Subcutaneous adipose tissue (tissue), 4 donors: Measurements from ENCODE around the gene TTYH3. TPM values are rescaled to one million over a fixed set of nuclear protein-coding genes. Genes with fewer than 3 reads are reported as not detected.

Experiments
- total RNA-seq, 4 donors: library from RNA; depleted of rRNA; stranded (reverse); fragments of >200 nt; gene quantifications; one replicate each; pipeline ENCODE4 v1.1.0, GENCODE V29; 2016
- TF ChIP-seq, protein P1 (sequence below): fragments of 450-650 bp; IDR thresholded peaks from one replicate; pipeline ENCODE4 v1.5.1; 2016; ENCODE audit warnings: low read depth, mild to moderate bottlenecking, control low read depth, antibody characterized with exemption, moderate library complexity

Gene TTYH3
- total RNA-seq, 4 donors from 2014 or later = 16.0 to 45.4 (median 21.5) TPM

DNA sequence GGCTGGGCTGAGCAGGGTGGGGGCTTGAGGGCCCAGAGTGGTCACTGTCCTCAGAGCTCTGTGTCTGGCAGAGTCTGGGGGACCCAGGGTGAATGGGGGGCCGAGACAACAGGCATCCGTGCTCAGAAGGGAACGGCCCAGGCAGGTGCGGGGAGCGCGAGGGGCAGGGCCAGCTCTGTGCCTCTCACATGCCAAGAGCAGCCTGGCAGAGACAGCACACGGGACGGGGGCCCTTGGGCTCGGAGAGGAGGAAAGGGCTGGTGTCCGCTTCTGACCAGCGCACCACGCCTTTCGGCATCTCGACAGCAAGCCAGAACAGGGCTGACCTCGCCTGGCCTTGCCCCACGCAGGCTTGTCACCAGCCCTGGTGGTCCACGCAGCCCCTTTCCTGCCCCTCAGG lies 69.6 kb downstream of the TTYH3 start:
- TF ChIP-seq, protein P1, sequence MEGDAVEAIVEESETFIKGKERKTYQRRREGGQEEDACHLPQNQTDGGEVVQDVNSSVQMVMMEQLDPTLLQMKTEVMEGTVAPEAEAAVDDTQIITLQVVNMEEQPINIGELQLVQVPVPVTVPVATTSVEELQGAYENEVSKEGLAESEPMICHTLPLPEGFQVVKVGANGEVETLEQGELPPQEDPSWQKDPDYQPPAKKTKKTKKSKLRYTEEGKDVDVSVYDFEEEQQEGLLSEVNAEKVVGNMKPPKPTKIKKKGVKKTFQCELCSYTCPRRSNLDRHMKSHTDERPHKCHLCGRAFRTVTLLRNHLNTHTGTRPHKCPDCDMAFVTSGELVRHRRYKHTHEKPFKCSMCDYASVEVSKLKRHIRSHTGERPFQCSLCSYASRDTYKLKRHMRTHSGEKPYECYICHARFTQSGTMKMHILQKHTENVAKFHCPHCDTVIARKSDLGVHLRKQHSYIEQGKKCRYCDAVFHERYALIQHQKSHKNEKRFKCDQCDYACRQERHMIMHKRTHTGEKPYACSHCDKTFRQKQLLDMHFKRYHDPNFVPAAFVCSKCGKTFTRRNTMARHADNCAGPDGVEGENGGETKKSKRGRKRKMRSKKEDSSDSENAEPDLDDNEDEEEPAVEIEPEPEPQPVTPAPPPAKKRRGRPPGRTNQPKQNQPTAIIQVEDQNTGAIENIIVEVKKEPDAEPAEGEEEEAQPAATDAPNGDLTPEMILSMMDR = no peak

DNA sequence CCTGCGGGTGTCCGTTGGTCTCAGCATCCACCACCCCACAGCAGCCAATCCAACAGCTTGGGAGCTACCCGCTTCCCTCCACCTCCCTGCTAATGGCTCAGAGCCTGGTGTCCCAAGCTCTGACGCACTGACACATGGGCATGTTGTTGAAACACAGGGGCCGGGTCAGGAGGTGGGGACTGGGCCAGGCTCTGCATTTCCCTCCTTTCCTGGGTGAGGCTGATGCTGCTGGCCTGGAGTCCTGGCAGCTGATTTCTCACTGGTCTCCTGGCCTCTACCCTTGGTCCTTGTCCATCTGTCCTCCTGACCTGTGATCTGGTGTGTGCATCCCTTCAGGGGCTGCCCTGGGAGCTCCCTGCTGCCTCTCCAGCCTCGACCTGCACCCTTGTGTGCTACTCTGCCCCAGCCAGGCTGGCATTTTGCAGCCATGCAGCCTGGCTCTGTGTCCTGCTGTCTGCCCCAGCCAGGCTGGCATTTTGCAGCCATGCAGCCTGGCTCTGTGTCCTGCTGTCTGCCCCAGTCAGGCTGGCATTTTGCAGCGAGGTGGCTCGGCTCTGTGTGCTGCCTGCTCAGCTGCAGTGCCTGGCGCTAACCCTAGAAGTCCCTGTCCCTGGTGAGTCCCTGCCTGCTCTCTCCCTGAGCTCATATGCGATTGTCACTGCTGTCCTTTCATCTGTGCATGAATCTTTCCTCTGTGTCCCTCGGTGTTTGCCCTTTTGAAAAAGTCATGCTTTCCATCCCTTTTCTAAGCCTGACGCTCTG lies 70.2 kb downstream of the TTYH3 start:
- TF ChIP-seq, protein P1 = no peak

GRCh38 chr7:2702594-2702957 lies 70.8 kb downstream of the TTYH3 start:
- TF ChIP-seq, protein P1 = no peak

DNA sequence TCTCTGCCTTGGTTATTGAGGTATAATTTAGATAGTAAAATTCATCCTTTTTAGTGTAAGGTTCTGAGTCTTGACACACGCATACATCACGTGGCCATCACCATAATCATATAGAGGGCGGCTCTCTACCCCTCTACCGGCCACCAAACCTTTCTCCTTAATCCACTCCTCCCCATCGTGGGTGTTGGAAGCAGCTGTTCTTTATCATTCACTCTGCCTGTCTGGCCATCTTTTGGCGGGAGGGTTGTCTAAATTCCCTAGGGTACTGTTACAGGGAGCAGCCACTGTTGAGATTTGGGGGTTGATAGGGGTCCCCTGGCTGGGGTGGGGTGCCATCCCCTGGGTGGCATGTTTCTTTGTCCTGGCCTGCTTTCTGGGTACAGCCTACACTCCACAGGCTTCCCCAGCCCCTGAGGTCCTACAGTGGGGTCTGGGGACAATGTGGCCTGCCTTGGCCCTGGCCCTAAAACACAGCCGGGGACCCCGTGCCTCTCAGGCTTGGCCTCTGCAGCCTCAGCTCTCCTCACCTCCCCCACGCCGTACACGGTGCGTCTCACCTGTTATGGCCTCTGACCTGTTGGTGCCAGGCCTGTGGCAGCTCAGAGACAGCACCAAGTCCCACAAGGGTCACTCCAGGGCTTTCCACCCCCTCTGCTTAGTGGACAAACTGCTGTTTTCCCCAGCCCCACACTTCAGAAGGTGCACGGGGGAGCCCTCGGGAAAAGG lies 73.7 kb downstream of the TTYH3 start:
- TF ChIP-seq, protein P1 = no peak

GRCh38 chr7:2706685-2707126 lies 74.9 kb downstream of the TTYH3 start:
- TF ChIP-seq, protein P1 = no peak

DNA sequence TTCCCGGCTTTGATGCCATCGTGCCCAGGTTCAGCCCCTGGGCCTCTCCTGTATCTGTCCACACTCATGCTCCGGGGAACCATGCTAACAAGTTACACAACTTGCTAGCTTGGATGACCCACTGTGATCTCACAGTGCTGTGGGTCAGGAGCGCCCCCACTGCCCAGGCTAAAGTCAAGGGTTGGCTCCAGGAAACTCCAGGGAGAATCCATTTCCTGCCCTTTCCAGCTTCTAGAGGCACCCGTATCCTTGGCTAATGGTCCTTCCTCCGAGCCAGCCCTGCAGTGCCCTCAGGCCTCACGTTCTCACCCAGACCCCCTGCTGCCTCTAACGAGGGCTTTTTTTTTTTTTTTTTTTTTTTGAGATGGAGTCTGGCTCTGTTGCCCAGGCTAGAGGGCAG lies 75.7 kb downstream of the TTYH3 start:
- TF ChIP-seq, protein P1 = no peak

GRCh38 chr7:2708041-2708440 lies 76.3 kb downstream of the TTYH3 start:
- TF ChIP-seq, protein P1 = no peak
